ENCODE data around the gene RTN4IP1. TPM values are rescaled to one million over a fixed set of nuclear protein-coding genes. Genes with fewer than 3 reads are reported as not detected.
"Not testable (repeated sequence)": the region's sequence is repeated elsewhere in the genome, so short reads cannot be mapped to it uniquely, and the experiment has no call there.

The RTN4IP1 gene
- total RNA-seq, 3 donors from 2014 or later: 1.4 to 7.6 (median 4.3) TPM

- H3K27ac ChIP-seq: peak overlapping the region; percentile 70 to 77
- no peaks in the 10 kb centered on the region for H3K27me3 ChIP-seq
- no peaks in the 10 kb centered on the region for H3K9me3 ChIP-seq
- intact Hi-C loops (cut with DNase I; ENCODE audit: low total_unique reads): no loop called here
- DNase-seq (ENCODE audit: low spot score in 2 of 2): no peak
- H3K4me1 ChIP-seq: peaks cover 0 to 7% of the 10 kb centered on the region in 2 donors
- peak overlapping the region; percentile 63 to 83 (median 79) for H3K4me3 ChIP-seq
- TF ChIP-seq POLR2AphosphoS5 (IDR thresholded peaks at IDR 0.05): no peak
- TF ChIP-seq POLR2A (IDR thresholded peaks at IDR 0.05): no peak
- no peak for TF ChIP-seq CTCF (IDR thresholded peaks at IDR 0.05)
- H3K36me3 ChIP-seq: no peaks in the 10 kb centered on the region
These were observed 618 bp downstream of the RTN4IP1 start for GRCh38 chr6:106628658-106629102.

DNA sequence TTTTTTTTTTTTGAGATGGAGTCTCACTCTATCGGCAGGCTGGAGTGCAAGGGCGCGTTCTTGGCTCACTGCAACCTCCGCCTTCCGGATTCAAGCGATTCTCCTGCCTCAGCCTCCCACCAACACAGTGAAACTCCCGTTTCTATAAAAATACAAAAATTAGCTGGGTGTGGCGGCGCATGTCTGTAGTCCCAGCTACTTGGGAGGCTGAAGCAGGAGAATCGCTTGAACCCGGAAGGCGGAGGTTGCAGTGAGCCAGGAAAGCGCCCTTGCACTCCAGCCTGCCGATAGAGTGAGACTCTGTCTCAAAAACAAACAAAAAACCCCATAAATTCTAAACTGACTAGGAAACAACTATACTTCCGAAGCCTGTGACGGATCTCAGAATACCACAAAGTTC, 1.5 kb downstream of the RTN4IP1 start:
- intact Hi-C loops (cut with DNase I; ENCODE audit: low total_unique reads); DNase-seq (ENCODE audit: low spot score in 2 of 2); H3K4me1 ChIP-seq: not testable (repeated sequence)

GRCh38 chr6:106626485-106626884, 2.8 kb downstream of the RTN4IP1 start:
- TF ChIP-seq POLR2AphosphoS5 (IDR thresholded peaks at IDR 0.05) (no peak), POLR2A (IDR thresholded peaks at IDR 0.05) (no peak), CTCF (IDR thresholded peaks at IDR 0.05) (no peak)
- intact Hi-C loops (cut with DNase I; ENCODE audit: low total_unique reads): no loop called here

More for the DNA sequence above, 1.5 kb downstream of the RTN4IP1 start:
- not testable (repeated sequence) for H3K27ac ChIP-seq, H3K36me3 ChIP-seq, H3K27me3 ChIP-seq, H3K9me3 ChIP-seq, H3K4me3 ChIP-seq

GRCh38 chr6:106623039-106623438, 6.3 kb downstream of the RTN4IP1 start:
- DNase-seq (ENCODE audit: low spot score in 2 of 2): no peak
- no peak overlapping the region for H3K4me3 ChIP-seq
- intact Hi-C loops (cut with DNase I; ENCODE audit: low total_unique reads): no loop called here
- H3K27ac ChIP-seq: no peak overlapping the region
- H3K4me1 ChIP-seq: no peaks in the 10 kb centered on the region
- TF ChIP-seq POLR2AphosphoS5 (IDR thresholded peaks at IDR 0.05) (no peak), CTCF (IDR thresholded peaks at IDR 0.05) (no peak), POLR2A (IDR thresholded peaks at IDR 0.05) (no peak)
- H3K27me3 ChIP-seq: no peaks in the 10 kb centered on the region
- H3K9me3 ChIP-seq: no peaks in the 10 kb centered on the region
- H3K36me3 ChIP-seq: no peaks in the 10 kb centered on the region

More at GRCh38 chr6:106626485-106626884, 2.8 kb downstream of the RTN4IP1 start:
- Histone ChIP-seq H3K27me3 (no peaks in the 10 kb centered on the region), H3K36me3 (no peaks in the 10 kb centered on the region), H3K9me3 (no peaks in the 10 kb centered on the region), H3K4me3 (no peak overlapping the region), H3K27ac (no peak overlapping the region), H3K4me1 (peaks cover 0 to 7% of the 10 kb centered on the region in 2 donors)
- no peak for DNase-seq (ENCODE audit: low spot score in 2 of 2)

GRCh38 chr6:106622412-106622811, 6.9 kb downstream of the RTN4IP1 start:
- H3K27me3 ChIP-seq: no peaks in the 10 kb centered on the region
- intact Hi-C loops (cut with DNase I; ENCODE audit: low total_unique reads): no loop called here
- no peak overlapping the region for H3K27ac ChIP-seq
- no peak for DNase-seq (ENCODE audit: low spot score in 2 of 2)
- H3K4me3 ChIP-seq: no peak overlapping the region
- TF ChIP-seq CTCF (IDR thresholded peaks at IDR 0.05) (no peak), POLR2AphosphoS5 (IDR thresholded peaks at IDR 0.05) (no peak), POLR2A (IDR thresholded peaks at IDR 0.05) (no peak)
- H3K9me3 ChIP-seq: no peaks in the 10 kb centered on the region
- no peaks in the 10 kb centered on the region for H3K36me3 ChIP-seq
- no peaks in the 10 kb centered on the region for H3K4me1 ChIP-seq

Data from breast epithelium (tissue), 4 donors.